Measurements from ENCODE around the gene SNX5.

Gene SNX5

GRCh38 chr20:17932396-17932795, 36.2 kb downstream of the SNX5 start:
- in situ Hi-C loops (cut with HindIII; ENCODE audit: low pct_ligation_motif_present, low sequenced_read_pairs), result no loop called here
- H3K4me3 ChIP-seq (ENCODE audit: low read depth, low read length), result no peak overlapping the region
- DNase-seq, result no peak
- H3K27me3 ChIP-seq (replicated peaks), result no peaks in the 10 kb centered on the region
- no peaks in the 10 kb centered on the region for H3K36me3 ChIP-seq (replicated peaks)
- no peak for TF ChIP-seq CTCF (IDR thresholded peaks at IDR 0.05; ENCODE audit: low read depth, low read length, missing control alignments)
- H3K27ac ChIP-seq, result no peak overlapping the region

- no peak for DNase-seq
- Histone ChIP-seq H3K36me3 (replicated peaks) (no peaks in the 10 kb centered on the region), H3K27me3 (replicated peaks) (no peaks in the 10 kb centered on the region), H3K4me3 (ENCODE audit: low read depth, low read length) (no peak overlapping the region), H3K27ac (no peak overlapping the region)
- no peak for TF ChIP-seq CTCF (IDR thresholded peaks at IDR 0.05; ENCODE audit: low read depth, low read length, missing control alignments)
- in situ Hi-C loops (cut with HindIII; ENCODE audit: low pct_ligation_motif_present, low sequenced_read_pairs), result no loop called here
Measured at GRCh38 chr20:17931513-17931912, 37.1 kb downstream of the SNX5 start.

GRCh38 chr20:17928633-17929311, 39.8 kb downstream of the SNX5 start:
- TF ChIP-seq CTCF (IDR thresholded peaks at IDR 0.05; ENCODE audit: low read depth, low read length, missing control alignments), result no peak
- in situ Hi-C loops (cut with HindIII; ENCODE audit: low pct_ligation_motif_present, low sequenced_read_pairs), result no loop called here
- DNase-seq, result no peak
- no peaks in the 10 kb centered on the region for H3K27me3 ChIP-seq (replicated peaks)
- no peak overlapping the region for H3K27ac ChIP-seq
- no peak overlapping the region for H3K4me3 ChIP-seq (ENCODE audit: low read depth, low read length)
- no peaks in the 10 kb centered on the region for H3K36me3 ChIP-seq (replicated peaks)

- in situ Hi-C loops (cut with HindIII; ENCODE audit: low pct_ligation_motif_present, low sequenced_read_pairs), result no loop called here
- H3K27ac ChIP-seq, result no peak overlapping the region
- DNase-seq, result no peak
- H3K36me3 ChIP-seq (replicated peaks), result no peaks in the 10 kb centered on the region
- H3K4me3 ChIP-seq (ENCODE audit: low read depth, low read length), result no peak overlapping the region
- no peak for TF ChIP-seq CTCF (IDR thresholded peaks at IDR 0.05; ENCODE audit: low read depth, low read length, missing control alignments)
- no peaks in the 10 kb centered on the region for H3K27me3 ChIP-seq (replicated peaks)
Measured at GRCh38 chr20:17928211-17928611, 40.4 kb downstream of the SNX5 start.

GRCh38 chr20:17925940-17926300, 42.7 kb downstream of the SNX5 start:
- Histone ChIP-seq H3K36me3 (replicated peaks) (no peaks in the 10 kb centered on the region), H3K4me3 (ENCODE audit: low read depth, low read length) (no peak overlapping the region), H3K27ac (no peak overlapping the region), H3K27me3 (replicated peaks) (no peaks in the 10 kb centered on the region)
- TF ChIP-seq CTCF (IDR thresholded peaks at IDR 0.05; ENCODE audit: low read depth, low read length, missing control alignments), result no peak
- no peak for DNase-seq
- in situ Hi-C loops (cut with HindIII; ENCODE audit: low pct_ligation_motif_present, low sequenced_read_pairs), result no loop called here

All from brain microvascular endothelial cell (primary cell).